CD8-positive, alpha-beta memory T cell (primary cell): ENCODE measurements around the gene RTTN. TPM values are rescaled to one million over a fixed set of nuclear protein-coding genes. Genes with fewer than 3 reads are reported as not detected.

ENCODE experiments used
- CTCF ChIA-PET: fragments of 350-600 bp; sonication (Branson Sonifier 250); formaldehyde crosslinking; loops from one replicate; lab custom pipeline; 2021; ENCODE audit warnings: antibody characterized with exemption; lab: Charles Lee
- POLR2A ChIA-PET: fragments of 350-600 bp; sonication (Branson Sonifier 250); formaldehyde crosslinking; loops from one replicate; lab custom pipeline; 2021; ENCODE audit warnings: antibody characterized with exemption; lab: Charles Lee
- DNase-seq, 5 donors: peaks; one replicate each; pipeline versions ENCODE4 v3.0.0 to v3.0.0-alpha.2; 2020 to 2022; ENCODE audit warnings: mixed read lengths in 1 of 5
- H3K27ac ChIP-seq: one replicate; pipeline ENCODE4 v1.7.0; 2013; ENCODE audit warnings: low read depth, mild to moderate bottlenecking, low read length, moderate library complexity
- H3K27me3 ChIP-seq: 2 replicates; pipeline ENCODE4 v1.7.0; 2013; ENCODE audit warnings: low read length, mild to moderate bottlenecking; ENCODE audit not compliant: insufficient read depth, poor library complexity, severe bottlenecking
- H3K36me3 ChIP-seq: 2 replicates; pipeline ENCODE4 v1.7.0; 2013; ENCODE audit warnings: mild to moderate bottlenecking, low read length, moderate library complexity; ENCODE audit not compliant: insufficient read depth
- H3K4me1 ChIP-seq: 2 replicates; pipeline ENCODE4 v1.7.0; 2013; ENCODE audit warnings: mild to moderate bottlenecking, low read length, moderate library complexity; ENCODE audit not compliant: insufficient read depth
- H3K4me3 ChIP-seq: 2 replicates; pipeline ENCODE4 v1.7.0; 2013; ENCODE audit warnings: mild to moderate bottlenecking, low read length
- H3K9me3 ChIP-seq: 2 replicates; pipeline ENCODE4 v1.7.0; 2013; ENCODE audit warnings: mild to moderate bottlenecking, low read length
- H3K27ac Mint-ChIP-seq, 8 donors: one replicate each; pipeline ENCODE4 v1.8.0; 2020 to 2021; ENCODE audit warnings: mixed read lengths in 8 of 8, mild to moderate bottlenecking in 6 of 8, inconsistent platforms in 3 of 8, moderate library complexity in 3 of 8
- H3K27me3 Mint-ChIP-seq, 2 donors: one replicate each; pipeline ENCODE4 v1.8.0; 2020 to 2021; ENCODE audit warnings: mixed read lengths in 2 of 2, mild to moderate bottlenecking in 1 of 2, moderate library complexity in 1 of 2
- H3K36me3 Mint-ChIP-seq, 3 donors: one replicate each; pipeline ENCODE4 v1.8.0; 2020 to 2021; ENCODE audit warnings: mixed read lengths in 3 of 3, inconsistent platforms in 1 of 3, mild to moderate bottlenecking in 1 of 3
- H3K4me1 Mint-ChIP-seq, 3 donors: one replicate each; pipeline ENCODE4 v1.8.0; 2020 to 2021; ENCODE audit warnings: mixed read lengths in 3 of 3, inconsistent platforms in 1 of 3, mild to moderate bottlenecking in 1 of 3
- H3K4me3 Mint-ChIP-seq, 7 donors: one replicate each; pipeline ENCODE4 v1.8.0; 2020 to 2021; ENCODE audit warnings: mixed read lengths in 7 of 7, mild to moderate bottlenecking in 6 of 7, moderate library complexity in 4 of 7, inconsistent platforms in 2 of 7
- H3K9me3 Mint-ChIP-seq, 5 donors: one replicate each; pipeline ENCODE4 v1.8.0; 2020 to 2022; ENCODE audit warnings: mixed read lengths in 5 of 5, mild to moderate bottlenecking in 3 of 5, moderate library complexity in 2 of 5, inconsistent platforms in 1 of 5
- polyA plus RNA-seq: library from polyadenylated mRNA; unstranded; fragments of 300-500 nt; fragmentation: Illumina TruSeq; gene quantifications from one replicate; pipeline ENCODE4 v1.2.3, GENCODE V29; 2021
- total RNA-seq, 2 experiments: library from RNA; stranded (reverse); gene quantifications; one replicate each; pipeline ENCODE4 v1.2.3, GENCODE V29; 2021

Gene RTTN
- total and polyA plus RNA-seq, 3 experiments from 2014 or later = 3.2 to 26.6 (median 24.7) TPM

DNA sequence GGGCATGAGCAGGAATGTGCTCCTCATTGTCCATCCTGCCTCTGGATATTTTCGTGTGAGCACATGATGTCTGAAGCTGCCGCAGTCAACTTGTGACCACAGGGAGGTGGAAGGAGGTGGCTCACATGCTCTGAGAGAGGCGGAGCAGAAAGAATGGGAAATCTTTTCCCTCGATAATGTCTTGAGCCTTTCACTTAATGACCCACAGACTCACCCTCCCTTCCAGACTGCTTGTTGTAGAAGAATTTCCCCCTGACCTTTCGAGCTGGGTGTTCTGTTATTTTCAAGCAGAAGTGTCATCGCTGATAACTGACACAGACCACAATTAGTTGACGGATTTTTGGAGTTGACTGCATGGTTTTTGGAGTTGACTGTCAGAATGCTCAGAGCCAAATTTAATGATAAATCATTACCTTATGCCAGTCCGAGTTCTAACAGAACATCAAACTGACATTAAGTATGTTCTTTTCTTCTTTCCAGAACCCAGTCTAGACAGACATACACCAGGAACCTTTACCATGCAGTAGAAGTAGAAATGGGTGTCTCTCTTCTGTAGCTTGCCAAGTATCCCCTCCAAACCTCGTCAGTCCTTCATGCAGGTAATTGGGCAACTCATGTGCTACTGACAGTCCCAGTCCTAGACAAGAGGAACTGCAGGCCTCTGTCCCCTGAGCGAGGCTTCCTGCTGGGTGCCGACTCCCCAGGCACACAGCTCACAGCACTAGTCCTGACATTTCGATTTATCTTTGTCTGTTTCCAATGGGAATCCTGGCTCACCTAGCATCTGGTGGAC is 29.4 kb upstream of the RTTN start:
- peaks cover 0 to 2% (median 0%) of the 10 kb centered on the region in 5 donors for H3K9me3 Mint-ChIP-seq
- DNase-seq = no peak
- Histone ChIP-seq H3K4me1 (no peaks in the 10 kb centered on the region), H3K27ac (no peak overlapping the region), H3K9me3 (no peaks in the 10 kb centered on the region), H3K36me3 (no peaks in the 10 kb centered on the region), H3K27me3 (no peaks in the 10 kb centered on the region), H3K4me3 (no peak overlapping the region)
- H3K4me3 Mint-ChIP-seq = no peak overlapping the region
- peaks cover 15 to 56% of the 10 kb centered on the region in 2 donors for H3K27me3 Mint-ChIP-seq
- ChIA-PET POLR2A (no interaction called here), CTCF (no interaction called here)
- no peaks in the 10 kb centered on the region for H3K36me3 Mint-ChIP-seq
- no peaks in the 10 kb centered on the region for H3K4me1 Mint-ChIP-seq
- no peak overlapping the region for H3K27ac Mint-ChIP-seq

DNA sequence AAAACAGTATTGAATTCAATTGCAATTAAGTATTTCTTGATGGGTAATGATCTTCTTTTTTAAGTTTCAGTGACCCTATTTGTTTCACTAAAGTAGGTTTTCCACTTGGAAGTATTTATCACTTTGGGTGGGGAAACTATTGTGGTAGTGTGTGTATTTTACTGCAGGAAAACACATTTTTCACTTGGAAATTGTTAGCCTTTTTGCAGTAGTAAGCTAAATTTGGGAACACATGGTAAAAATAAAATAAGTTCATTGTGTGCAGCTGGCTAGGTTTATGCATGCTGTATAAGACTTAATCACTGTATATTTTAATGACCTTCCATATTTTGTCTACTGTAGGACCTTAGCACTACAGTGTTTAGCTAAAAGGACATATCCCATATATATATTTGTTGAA is 28.5 kb upstream of the RTTN start:
- Histone ChIP-seq H3K4me1 (no peaks in the 10 kb centered on the region), H3K36me3 (no peaks in the 10 kb centered on the region), H3K27me3 (no peaks in the 10 kb centered on the region), H3K9me3 (no peaks in the 10 kb centered on the region), H3K4me3 (no peak overlapping the region), H3K27ac (no peak overlapping the region)
- Mint-ChIP-seq H3K36me3 (no peaks in the 10 kb centered on the region), H3K27ac (no peak overlapping the region), H3K4me3 (no peak overlapping the region), H3K9me3 (peaks cover 0 to 3% (median 0%) of the 10 kb centered on the region in 5 donors), H3K4me1 (no peaks in the 10 kb centered on the region), H3K27me3 (peaks cover 16 to 55% of the 10 kb centered on the region in 2 donors)
- CTCF ChIA-PET = no interaction called here
- POLR2A ChIA-PET = no interaction called here
- DNase-seq = no peak

DNA sequence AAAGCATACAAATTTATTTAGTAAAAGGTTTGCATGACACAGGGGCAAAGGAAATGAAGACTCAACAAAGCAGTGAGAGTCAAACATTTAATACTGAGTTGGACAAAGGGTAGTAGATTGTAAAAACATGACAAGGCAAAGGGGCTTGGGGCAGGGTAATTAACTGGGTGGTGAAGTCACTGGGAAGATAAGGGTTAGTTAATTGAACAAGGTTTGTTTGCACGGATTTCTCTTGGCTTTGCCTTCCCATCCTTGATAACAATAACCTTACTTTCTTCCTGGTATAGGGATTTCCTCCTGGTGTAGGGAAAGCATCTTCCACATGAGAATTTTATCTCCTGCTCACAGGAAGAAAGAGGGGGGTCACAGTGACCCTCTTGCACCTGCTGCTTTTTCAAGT is 26.8 kb upstream of the RTTN start:
- no peaks in the 10 kb centered on the region for H3K36me3 ChIP-seq
- Mint-ChIP-seq H3K27ac (no peak overlapping the region), H3K4me1 (no peaks in the 10 kb centered on the region), H3K9me3 (peaks cover 4 to 16% (median 14%) of the 10 kb centered on the region in 5 donors), H3K4me3 (no peak overlapping the region), H3K36me3 (peaks cover 0 to under 1% (median 0%) of the 10 kb centered on the region in 3 donors), H3K27me3 (peaks cover 20 to 50% of the 10 kb centered on the region in 2 donors)
- DNase-seq = no peak
- no peak overlapping the region for H3K4me3 ChIP-seq
- no peak overlapping the region for H3K27ac ChIP-seq
- no peaks in the 10 kb centered on the region for H3K4me1 ChIP-seq
- POLR2A ChIA-PET = no interaction called here
- no peaks in the 10 kb centered on the region for H3K27me3 ChIP-seq
- CTCF ChIA-PET = no interaction called here
- peaks cover 2% of the 10 kb centered on the region for H3K9me3 ChIP-seq

DNA sequence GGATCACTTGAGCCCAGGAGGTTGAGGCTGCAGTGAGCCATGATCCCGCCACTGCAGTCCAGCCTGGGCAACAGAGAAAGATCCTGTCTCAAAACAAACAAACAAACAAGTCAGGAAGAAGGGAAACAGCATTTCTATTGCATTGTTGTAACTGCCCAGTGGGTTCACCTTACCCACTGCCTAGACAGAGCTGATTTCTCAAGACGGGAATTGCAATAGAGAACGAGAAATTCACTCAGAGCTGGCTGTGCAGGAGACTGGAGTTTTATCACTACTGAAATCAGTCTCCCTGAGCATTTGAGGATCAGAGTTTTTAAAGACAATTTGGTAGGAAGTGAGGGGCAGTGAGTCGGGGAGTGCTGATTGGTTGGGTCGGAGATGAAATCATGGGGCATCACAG is 24.2 kb upstream of the RTTN start:
- CTCF ChIA-PET = no interaction called here
- peaks cover 8% of the 10 kb centered on the region for H3K9me3 ChIP-seq
- peaks cover 0 to 8% (median 0%) of the 10 kb centered on the region in 3 donors for H3K36me3 Mint-ChIP-seq
- POLR2A ChIA-PET = no interaction called here
- H3K4me1 ChIP-seq = no peaks in the 10 kb centered on the region
- no peak overlapping the region for H3K27ac Mint-ChIP-seq
- H3K27ac ChIP-seq = no peak overlapping the region
- no peaks in the 10 kb centered on the region for H3K4me1 Mint-ChIP-seq
- peaks cover 21 to 44% of the 10 kb centered on the region in 2 donors for H3K27me3 Mint-ChIP-seq
- peaks cover 11 to 24% (median 18%) of the 10 kb centered on the region in 5 donors for H3K9me3 Mint-ChIP-seq
- DNase-seq = no peak
- H3K4me3 ChIP-seq = no peak overlapping the region
- no peak overlapping the region for H3K4me3 Mint-ChIP-seq
- H3K27me3 ChIP-seq = no peaks in the 10 kb centered on the region
- no peaks in the 10 kb centered on the region for H3K36me3 ChIP-seq

DNA sequence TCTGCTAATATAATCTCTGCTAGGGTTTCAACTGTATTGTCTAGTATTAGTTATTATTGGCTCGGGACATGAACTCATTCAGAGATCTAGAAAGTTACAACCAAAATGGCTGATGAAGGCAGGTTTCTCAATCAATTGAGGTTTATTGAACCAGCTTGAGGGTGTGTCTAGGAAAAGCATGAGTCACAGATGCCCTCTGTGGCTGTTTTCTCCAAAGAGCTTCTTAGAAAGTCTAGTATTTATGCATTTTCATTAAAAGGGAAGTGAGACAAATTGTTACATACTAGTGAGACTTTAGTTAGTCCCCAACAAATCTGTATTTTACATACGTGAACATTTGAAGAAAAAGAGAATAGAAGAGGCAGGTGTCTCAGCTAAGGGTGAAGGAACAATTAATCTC is 23.0 kb upstream of the RTTN start:
- POLR2A ChIA-PET = no interaction called here
- H3K4me3 ChIP-seq = no peak overlapping the region
- Mint-ChIP-seq H3K27ac (no peak overlapping the region), H3K4me3 (no peak overlapping the region), H3K27me3 (peaks cover 21 to 55% of the 10 kb centered on the region in 2 donors), H3K36me3 (peaks cover 0 to 8% (median 0%) of the 10 kb centered on the region in 3 donors), H3K9me3 (peaks cover 11 to 24% (median 18%) of the 10 kb centered on the region in 5 donors), H3K4me1 (no peaks in the 10 kb centered on the region)
- no peaks in the 10 kb centered on the region for H3K36me3 ChIP-seq
- no peaks in the 10 kb centered on the region for H3K27me3 ChIP-seq
- no peak overlapping the region for H3K27ac ChIP-seq
- CTCF ChIA-PET = no interaction called here
- no peak for DNase-seq
- H3K9me3 ChIP-seq = peaks cover 8% of the 10 kb centered on the region
- no peaks in the 10 kb centered on the region for H3K4me1 ChIP-seq

DNA sequence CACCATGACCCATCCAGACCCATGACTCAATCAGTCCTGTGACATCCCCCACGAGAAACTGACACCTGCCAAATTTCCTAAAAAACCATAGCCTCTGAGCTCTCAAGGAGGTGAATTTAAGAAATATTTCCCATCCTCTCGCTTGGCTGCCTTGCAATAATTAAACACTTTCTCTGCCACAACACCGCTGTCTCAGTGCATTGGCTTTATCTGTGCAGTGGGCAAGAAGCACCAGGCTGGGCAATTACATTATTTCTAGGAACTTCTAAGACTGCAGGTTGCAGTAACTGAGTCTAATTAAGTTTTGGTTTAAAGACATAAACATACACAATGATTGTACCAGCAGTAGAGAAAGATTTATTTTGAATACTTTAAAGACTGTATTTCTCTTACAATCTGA is 22.0 kb upstream of the RTTN start:
- Histone ChIP-seq H3K4me1 (no peaks in the 10 kb centered on the region), H3K36me3 (no peaks in the 10 kb centered on the region), H3K27me3 (no peaks in the 10 kb centered on the region), H3K9me3 (peaks cover 8% of the 10 kb centered on the region), H3K27ac (no peak overlapping the region), H3K4me3 (no peak overlapping the region)
- ChIA-PET CTCF (no interaction called here), POLR2A (no interaction called here)
- Mint-ChIP-seq H3K9me3 (peaks cover 11 to 24% (median 18%) of the 10 kb centered on the region in 5 donors), H3K27me3 (peaks cover 16 to 55% of the 10 kb centered on the region in 2 donors), H3K36me3 (peaks cover 0 to 8% (median 0%) of the 10 kb centered on the region in 3 donors), H3K4me1 (no peaks in the 10 kb centered on the region), H3K27ac (peak overlapping the region in 1 of 8 donors; percentile 8), H3K4me3 (no peak overlapping the region)
- no peak for DNase-seq

DNA sequence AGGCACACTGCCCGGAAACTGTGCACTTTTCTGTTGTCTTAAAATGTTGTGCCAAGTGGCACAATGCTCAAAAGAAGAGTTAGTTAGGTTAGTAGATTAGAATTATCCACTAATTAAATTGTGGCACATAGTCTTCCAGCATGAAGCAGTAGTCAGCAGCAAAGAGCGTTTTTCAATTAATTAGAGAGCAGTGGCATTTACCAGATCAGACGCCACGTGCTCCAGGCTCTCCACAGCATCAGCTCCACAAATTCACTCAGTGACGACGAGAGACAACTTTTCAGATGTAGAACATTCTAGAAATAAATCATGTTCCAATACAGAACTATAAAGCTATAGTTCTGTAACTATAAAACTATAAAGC is 16.4 kb upstream of the RTTN start:
- Mint-ChIP-seq H3K4me1 (no peaks in the 10 kb centered on the region), H3K27me3 (peaks cover 11 to 59% of the 10 kb centered on the region in 2 donors), H3K4me3 (no peak overlapping the region), H3K27ac (no peak overlapping the region), H3K9me3 (peaks cover under 1 to 4% (median 4%) of the 10 kb centered on the region in 5 donors), H3K36me3 (peaks cover 0 to 5% (median 0%) of the 10 kb centered on the region in 3 donors)
- Histone ChIP-seq H3K4me3 (no peak overlapping the region), H3K27me3 (no peaks in the 10 kb centered on the region), H3K4me1 (no peaks in the 10 kb centered on the region), H3K27ac (no peak overlapping the region), H3K9me3 (peaks cover 2% of the 10 kb centered on the region), H3K36me3 (no peaks in the 10 kb centered on the region)
- DNase-seq = no peak
- ChIA-PET CTCF (no interaction called here), POLR2A (no interaction called here)

DNA sequence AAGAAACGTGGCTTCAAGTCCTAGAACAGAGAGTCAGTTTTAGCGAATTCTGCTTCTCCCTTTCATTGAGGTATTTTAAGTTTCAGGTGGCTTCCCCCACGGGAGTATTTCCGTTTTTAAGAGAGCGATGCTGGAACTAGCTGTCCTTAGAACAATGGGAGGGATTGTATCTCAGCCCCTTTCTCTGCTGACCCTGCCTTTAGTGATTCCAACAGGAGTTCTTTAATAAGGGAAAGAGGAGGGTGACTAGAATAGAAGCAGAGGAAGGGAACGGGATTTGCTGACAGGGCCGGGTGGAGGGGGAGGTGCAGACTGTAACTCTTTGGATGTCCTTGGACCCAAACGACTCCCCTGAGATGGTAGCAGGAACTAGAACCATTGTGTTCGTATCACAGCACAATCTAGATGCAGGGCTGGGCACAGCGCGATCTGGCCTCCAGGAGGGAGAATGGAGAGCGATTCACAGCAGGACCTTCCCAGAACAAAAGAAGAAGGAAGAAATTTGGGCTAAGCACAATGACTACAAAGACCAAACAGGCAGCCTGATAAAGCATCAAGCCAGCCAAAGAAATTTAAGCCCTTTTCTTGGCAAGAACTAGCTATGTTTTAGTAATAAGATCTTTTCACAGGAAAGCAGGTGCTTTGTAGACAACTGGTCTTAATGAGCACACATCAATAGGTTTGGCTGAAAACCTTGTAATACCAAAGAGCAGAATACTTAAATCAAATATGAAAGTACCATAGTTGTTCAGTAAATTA is 15.8 kb upstream of the RTTN start:
- Mint-ChIP-seq H3K36me3 (no peaks in the 10 kb centered on the region), H3K27me3 (peaks cover 13 to 64% of the 10 kb centered on the region in 2 donors), H3K4me3 (no peak overlapping the region), H3K9me3 (no peaks in the 10 kb centered on the region), H3K4me1 (no peaks in the 10 kb centered on the region), H3K27ac (no peak overlapping the region)
- CTCF ChIA-PET = no interaction called here
- no peak overlapping the region for H3K27ac ChIP-seq
- no peaks in the 10 kb centered on the region for H3K9me3 ChIP-seq
- no peak for DNase-seq
- no peaks in the 10 kb centered on the region for H3K36me3 ChIP-seq
- POLR2A ChIA-PET = no interaction called here
- H3K27me3 ChIP-seq = no peaks in the 10 kb centered on the region
- no peaks in the 10 kb centered on the region for H3K4me1 ChIP-seq
- H3K4me3 ChIP-seq = no peak overlapping the region
